ENCODE data around the gene SNED1. TPM values are rescaled to one million over a fixed set of nuclear protein-coding genes. Genes with fewer than 3 reads are reported as not detected.

The SNED1 gene
- total and polyA plus RNA-seq, 9 of the 15 experiments (the other 6 are each of a cell fraction or from before 2014, with no cell fraction given): 0.03 to 0.07 (median 0.05) TPM; not detected in 5

GRCh38 chr2:241074065-241074818 lies 75.8 kb downstream of the SNED1 start (continued):
- no peak for TF ChIP-seq MGA (IDR thresholded peaks at IDR 0.05)
- no peak for TF ChIP-seq BCL6 (CRISPR knock-in tag; IDR thresholded peaks at IDR 0.05)
- no peak for TF ChIP-seq EWSR1 (IDR thresholded peaks at IDR 0.05; ENCODE audit: borderline replicate concordance, low read depth, partially characterized antibody)
- TF ChIP-seq ILF3 (IDR thresholded peaks at IDR 0.05; ENCODE audit: borderline replicate concordance): no peak
- TF ChIP-seq ZNF347 (CRISPR knock-in tag; IDR thresholded peaks at IDR 0.05; ENCODE audit: low read depth): no peak
- TF ChIP-seq RB1 (IDR thresholded peaks at IDR 0.05; ENCODE audit: low read depth): no peak
- TF ChIP-seq TAF15 (IDR thresholded peaks at IDR 0.05; ENCODE audit: low read depth, low read length): no peak
- no peak for TF ChIP-seq IRF9 (tag; IDR thresholded peaks at IDR 0.05)
